ENCODE results near the gene FRMPD4. TPM values are rescaled to one million over a fixed set of nuclear protein-coding genes. Genes with fewer than 3 reads are reported as not detected.

The FRMPD4 gene
- total and polyA plus RNA-seq, 2 donors (not counting 1 experiment from before 2014, with no cell fraction given) = 0.50 to 1.5 TPM

GRCh38 chrX:12771445-12772069 lies 633.3 kb downstream of the FRMPD4 start:
- H3K9ac ChIP-seq (ENCODE audit: insufficient read depth, low read length) = no peak overlapping the region
- H4K20me1 ChIP-seq (ENCODE audit: control insufficient read depth, extremely low read depth, insufficient read depth, low read length) = no peaks in the 10 kb centered on the region
- H3K4me2 ChIP-seq (ENCODE audit: extremely low read depth, insufficient read depth, low read length) = no peak overlapping the region
- H3K27ac ChIP-seq (ENCODE audit: insufficient read depth, low read length) = no peak overlapping the region
- H2AFZ ChIP-seq (ENCODE audit: low read length) = no peak overlapping the region
- H3K36me3 ChIP-seq (ENCODE audit: control insufficient read depth, insufficient read depth, low read length) = no peaks in the 10 kb centered on the region
- H3K79me2 ChIP-seq (ENCODE audit: control insufficient read depth, insufficient read depth, low read length) = no peaks in the 10 kb centered on the region
- no peaks in the 10 kb centered on the region for H3K4me1 ChIP-seq (ENCODE audit: control insufficient read depth, extremely low read depth, insufficient read depth, low read length)
- no peaks in the 10 kb centered on the region for H3K27me3 ChIP-seq (ENCODE audit: control insufficient read depth, insufficient read depth, low read length)
- no peak overlapping the region for H3K4me3 ChIP-seq (replicated peaks in 1 of 4; ENCODE audit: control extremely low read depth in 1 of 4, insufficient read depth in 1 of 4, low read depth in 3 of 4, low read length in 4 of 4)
- TF ChIP-seq CTCF (conservative IDR thresholded peaks at IDR 0.05 in 1 of 2, IDR thresholded peaks at IDR 0.05 in 1 of 2; ENCODE audit: low read depth in 1 of 2, low read length in 2 of 2) (peak; percentile 56 to 67), EZH2 (IDR thresholded peaks at IDR 0.05; ENCODE audit: low read length, missing control alignments) (no peak)
- peak; percentile 19 to 46 for DNase-seq (ENCODE audit: low read depth in 2 of 2)
- H3K9me3 ChIP-seq (ENCODE audit: control insufficient read depth, insufficient read depth, low read depth, low read length) = no peaks in the 10 kb centered on the region
